Measurements from ENCODE around the gene HTR2A.

DNA sequence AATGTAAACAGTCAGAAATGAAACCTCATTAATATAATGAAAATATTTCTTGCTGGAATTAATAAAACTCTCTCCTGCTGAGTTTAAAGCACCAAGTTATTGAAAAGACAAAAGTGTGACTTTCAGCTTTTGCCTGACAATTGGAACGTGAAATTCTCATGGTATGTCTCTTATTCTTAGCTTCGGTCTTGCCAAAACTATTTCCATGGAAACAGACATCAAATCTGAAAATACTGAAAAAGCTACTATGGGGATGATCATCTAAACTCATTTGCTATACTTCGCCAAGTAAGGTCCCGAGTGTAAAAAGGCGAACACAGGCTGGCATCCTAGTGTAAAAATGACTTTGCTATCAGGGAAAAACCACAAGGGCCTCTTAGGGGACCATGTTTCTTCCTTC lies 22.8 kb downstream of the HTR2A start:
- TF ChIP-seq ZNF274 (IDR thresholded peaks at IDR 0.05; ENCODE audit: insufficient read depth, insufficient read length) (no peak), FOXK2 (IDR thresholded peaks at IDR 0.05) (no peak), NRF1 (conservative IDR thresholded peaks at IDR 0.05; ENCODE audit: low read depth, low read length) (no peak), POLR2AphosphoS5 (IDR thresholded peaks at IDR 0.05; ENCODE audit: low read length) (no peak)
- TF ChIP-seq, protein P1, sequence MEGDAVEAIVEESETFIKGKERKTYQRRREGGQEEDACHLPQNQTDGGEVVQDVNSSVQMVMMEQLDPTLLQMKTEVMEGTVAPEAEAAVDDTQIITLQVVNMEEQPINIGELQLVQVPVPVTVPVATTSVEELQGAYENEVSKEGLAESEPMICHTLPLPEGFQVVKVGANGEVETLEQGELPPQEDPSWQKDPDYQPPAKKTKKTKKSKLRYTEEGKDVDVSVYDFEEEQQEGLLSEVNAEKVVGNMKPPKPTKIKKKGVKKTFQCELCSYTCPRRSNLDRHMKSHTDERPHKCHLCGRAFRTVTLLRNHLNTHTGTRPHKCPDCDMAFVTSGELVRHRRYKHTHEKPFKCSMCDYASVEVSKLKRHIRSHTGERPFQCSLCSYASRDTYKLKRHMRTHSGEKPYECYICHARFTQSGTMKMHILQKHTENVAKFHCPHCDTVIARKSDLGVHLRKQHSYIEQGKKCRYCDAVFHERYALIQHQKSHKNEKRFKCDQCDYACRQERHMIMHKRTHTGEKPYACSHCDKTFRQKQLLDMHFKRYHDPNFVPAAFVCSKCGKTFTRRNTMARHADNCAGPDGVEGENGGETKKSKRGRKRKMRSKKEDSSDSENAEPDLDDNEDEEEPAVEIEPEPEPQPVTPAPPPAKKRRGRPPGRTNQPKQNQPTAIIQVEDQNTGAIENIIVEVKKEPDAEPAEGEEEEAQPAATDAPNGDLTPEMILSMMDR (IDR thresholded peaks at IDR 0.05 in 2 of 3, conservative IDR thresholded peaks at IDR 0.05 in 1 of 3; ENCODE audit: control insufficient read depth in 2 of 3, extremely low read depth in 1 of 3, insufficient read depth in 1 of 3, low read depth in 3 of 3, low read length in 3 of 3): no peak

Data from GM12878 (cell line).